ENCODE data around the gene PKDREJ.

DNA sequence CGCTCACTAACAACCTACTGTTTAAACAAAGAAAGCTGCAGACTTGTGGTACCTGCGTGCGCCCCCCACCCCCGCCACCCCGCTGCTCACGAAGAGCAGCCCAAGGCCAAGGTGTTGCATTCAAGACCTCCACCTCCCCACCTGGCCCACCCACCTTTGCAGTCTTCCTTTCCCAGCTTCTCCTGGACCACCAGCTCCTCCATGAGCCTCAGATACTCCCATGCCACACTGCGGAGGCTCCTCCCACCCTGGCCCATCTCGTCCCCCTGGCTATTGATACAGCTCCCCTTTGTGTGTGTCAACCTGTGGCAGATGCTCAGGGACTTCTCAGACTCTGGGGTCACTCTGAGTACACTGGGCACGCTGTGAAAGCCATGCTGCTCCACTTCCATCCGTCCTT lies 17.0 kb downstream of the PKDREJ start:
- TF ChIP-seq, protein P1, sequence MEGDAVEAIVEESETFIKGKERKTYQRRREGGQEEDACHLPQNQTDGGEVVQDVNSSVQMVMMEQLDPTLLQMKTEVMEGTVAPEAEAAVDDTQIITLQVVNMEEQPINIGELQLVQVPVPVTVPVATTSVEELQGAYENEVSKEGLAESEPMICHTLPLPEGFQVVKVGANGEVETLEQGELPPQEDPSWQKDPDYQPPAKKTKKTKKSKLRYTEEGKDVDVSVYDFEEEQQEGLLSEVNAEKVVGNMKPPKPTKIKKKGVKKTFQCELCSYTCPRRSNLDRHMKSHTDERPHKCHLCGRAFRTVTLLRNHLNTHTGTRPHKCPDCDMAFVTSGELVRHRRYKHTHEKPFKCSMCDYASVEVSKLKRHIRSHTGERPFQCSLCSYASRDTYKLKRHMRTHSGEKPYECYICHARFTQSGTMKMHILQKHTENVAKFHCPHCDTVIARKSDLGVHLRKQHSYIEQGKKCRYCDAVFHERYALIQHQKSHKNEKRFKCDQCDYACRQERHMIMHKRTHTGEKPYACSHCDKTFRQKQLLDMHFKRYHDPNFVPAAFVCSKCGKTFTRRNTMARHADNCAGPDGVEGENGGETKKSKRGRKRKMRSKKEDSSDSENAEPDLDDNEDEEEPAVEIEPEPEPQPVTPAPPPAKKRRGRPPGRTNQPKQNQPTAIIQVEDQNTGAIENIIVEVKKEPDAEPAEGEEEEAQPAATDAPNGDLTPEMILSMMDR (IDR thresholded peaks at IDR 0.05): no peak
- TF ChIP-seq SIN3A (IDR thresholded peaks at IDR 0.05; ENCODE audit: borderline replicate concordance, insufficient read depth, low read depth, low read length) (no peak), POLR2AphosphoS5 (IDR thresholded peaks at IDR 0.05; ENCODE audit: low read depth, low read length) (no peak)
